GM12878 (cell line): Measurements from ENCODE around the gene CFAP141. TPM values are rescaled to one million over a fixed set of nuclear protein-coding genes. Genes with fewer than 3 reads are reported as not detected.

ENCODE experiments used
- ATAC-seq: fragments of 200-7000 bp; cut with Tn5 transposase; 3 replicates; pipeline ENCODE4 v1.9.1; 2020; ENCODE audit warnings: mild to moderate bottlenecking, moderate library complexity
- BruUV-seq: library from RNA; stranded (reverse); fragments of 400-500 nt; replicated peaks from 2 replicates; lab custom pipeline; 2021; lab: Mats Ljungman, UMichigan
- CTCF ChIA-PET: fragments of 300-600 bp; sonication (Branson Sonifier 250); formaldehyde crosslinking; extraction: SDS; loops from one replicate; lab custom pipeline; 2021; ENCODE audit warnings: inconsistent platforms; lab: Yijun Ruan, JAX
- POLR2A ChIA-PET: fragments of 350-600 bp; formaldehyde crosslinking; extraction: SDS; loops from one replicate; lab custom pipeline; 2021; ENCODE audit warnings: inconsistent platforms; lab: Charles Lee
- RAD21 ChIA-PET: fragments of 300-600 bp; sonication (Branson Sonifier 250); formaldehyde crosslinking; loops from one replicate; lab custom pipeline; 2023; ENCODE audit warnings: antibody characterized with exemption; ENCODE audit not compliant: unreplicated experiment; lab: Charles Lee
- SMC1A ChIA-PET: fragments of 300-600 bp; sonication (Branson Sonifier 250); formaldehyde crosslinking; loops from one replicate; lab custom pipeline; 2023; ENCODE audit not compliant: unreplicated experiment, uncharacterized antibody; lab: Charles Lee
- DNase-seq: peaks from one replicate; pipeline ENCODE4 v3.0.0-alpha.2; 2011; ENCODE audit warnings: low read depth, low spot score
- FAIRE-seq: peaks from 3 replicates; lab custom pipeline; 2011; peaks lifted over from hg19 to GRCh38; lab: Jason Lieb, UNC
- H2AFZ ChIP-seq: 2 replicates; pipeline ENCODE4 v1.6.0; 2011; ENCODE audit warnings: low read depth, low read length, control low read depth; ENCODE audit not compliant: control insufficient read depth
- H3K27ac ChIP-seq: 2 replicates; pipeline ENCODE4 v1.5.1; 2011; ENCODE audit warnings: control low read depth; ENCODE audit not compliant: control insufficient read depth, insufficient read depth
- H3K27me3 ChIP-seq, 2 experiments: replicated peaks in 1 of 2; 2 replicates each; pipeline versions ENCODE4 v1.6.0 to v1.6.1; 2011; ENCODE audit warnings: low read length in 1 of 2; ENCODE audit not compliant: control insufficient read depth in 2 of 2, insufficient read depth in 2 of 2
- H3K36me3 ChIP-seq, 2 experiments: 2 replicates each; pipeline ENCODE4 v1.5.1; 2011; ENCODE audit warnings: low read length in 1 of 2; ENCODE audit not compliant: control insufficient read depth in 2 of 2, insufficient read depth in 2 of 2
- H3K4me1 ChIP-seq: 2 replicates; pipeline ENCODE4 v1.6.1; 2011; ENCODE audit warnings: mild to moderate bottlenecking, low read length, moderate library complexity, mixed read lengths; ENCODE audit not compliant: control insufficient read depth, insufficient read depth
- H3K4me2 ChIP-seq: 2 replicates; pipeline ENCODE4 v1.6.0; 2011; ENCODE audit warnings: control low read depth; ENCODE audit not compliant: control insufficient read depth, insufficient read depth
- H3K4me3 ChIP-seq: fragments of 200-600 bp; sonication (generic); 2 replicates; pipeline ENCODE4 v1.5.1; 2016
- H3K79me2 ChIP-seq: 2 replicates; pipeline ENCODE4 v1.6.0; 2011; ENCODE audit warnings: low read length; ENCODE audit not compliant: control insufficient read depth, insufficient read depth
- H3K9ac ChIP-seq: 2 replicates; pipeline ENCODE4 v1.8.0; 2011; ENCODE audit warnings: low read length, control low read depth, mixed read lengths; ENCODE audit not compliant: control insufficient read depth, insufficient read depth
- H3K9me3 ChIP-seq: replicated peaks from 3 replicates; pipeline ENCODE4 v1.5.1; 2011; ENCODE audit warnings: mild to moderate bottlenecking, low read length; ENCODE audit not compliant: control insufficient read depth, insufficient read depth
- H4K20me1 ChIP-seq: 2 replicates; pipeline ENCODE4 v1.6.0; 2011; ENCODE audit not compliant: control insufficient read depth, insufficient read depth
- CBFB ChIP-seq: IDR thresholded peaks from 2 replicates; pipeline ENCODE4 v1.6.1; 2016; ENCODE audit warnings: antibody characterized with exemption, low read depth
- E2F4 ChIP-seq: IDR thresholded peaks from 2 replicates; pipeline ENCODE4 v1.6.1; 2012; ENCODE audit warnings: low read depth, low read length, improper control_type of control experiment
- E2F8 ChIP-seq: fragments of 450-650 bp; IDR thresholded peaks from 2 replicates; pipeline ENCODE4 v1.6.1; 2018; ENCODE audit warnings: mild to moderate bottlenecking, low read depth, moderate library complexity; ENCODE audit not compliant: partially characterized antibody
- FOS ChIP-seq: IDR thresholded peaks from 3 replicates; pipeline ENCODE4 v1.6.1; 2011; ENCODE audit warnings: borderline replicate concordance; ENCODE audit not compliant: insufficient read length; ENCODE audit errors: extremely low read depth
- KDM1A ChIP-seq: fragments of 200-600 bp; sonication (generic); IDR thresholded peaks from 2 replicates; pipeline ENCODE4 v1.6.1; 2016; ENCODE audit warnings: borderline replicate concordance
- MXI1 ChIP-seq: fragments of 150-350 bp; IDR thresholded peaks from 2 replicates; pipeline ENCODE4 v1.6.1; 2011; ENCODE audit warnings: low read depth, mild to moderate bottlenecking, inconsistent platforms, low read length, improper control_type of control experiment
- PRDM15 ChIP-seq: fragments of 450-650 bp; formaldehyde crosslinking; IDR thresholded peaks from 2 replicates; pipeline ENCODE4 v1.4.0; 2020; ENCODE audit warnings: mild to moderate bottlenecking, moderate library complexity
- SMAD5 ChIP-seq: IDR thresholded peaks from 2 replicates; pipeline ENCODE4 v1.6.1; 2016; ENCODE audit warnings: antibody characterized with exemption, low read depth
- TBL1XR1 ChIP-seq: IDR thresholded peaks from 2 replicates; pipeline ENCODE4 v1.6.1; 2012; ENCODE audit warnings: low read depth, low read length, improper control_type of control experiment
- ZNF384 ChIP-seq: IDR thresholded peaks from 2 replicates; pipeline ENCODE4 v1.6.1; 2012; ENCODE audit warnings: low read depth, mild to moderate bottlenecking, low read length, improper control_type of control experiment, borderline replicate concordance
- ZZZ3 ChIP-seq: IDR thresholded peaks from 2 replicates; pipeline ENCODE4 v1.6.1; 2011; ENCODE audit warnings: low read depth; ENCODE audit not compliant: control insufficient read depth, insufficient read length
- WGBS: methylation state at CpG from one replicate; pipeline ENCODE4 v1.1.6; 2016; ENCODE audit warnings: low lambda C conversion rate; ENCODE audit not compliant: insufficient replicate concordance, insufficient coverage; ENCODE audit errors: missing lambda C conversion rate; 5-methylcytosine and 5-hydroxymethylcytosine counted together
- in situ Hi-C: fragments of 300-500 bp; cut with MboI; formaldehyde crosslinking; loops from 9 replicates; pipeline ENCODE4 v1.14.3; 2018; ENCODE audit warnings: mixed read lengths
- intact Hi-C: fragments of 100-400 bp; cut with micrococcal nuclease; formaldehyde crosslinking; loops from one replicate; pipeline ENCODE4 v1.14.2; 2022; ENCODE audit not compliant: unreplicated experiment
- polyA plus RNA-seq, 11 experiments: library from polyadenylated mRNA; depleted of rRNA in 4 of 11; unstranded in 6 of 11; stranded (reverse) in 5 of 11; fragments of >200 nt; fragmentation: Nextera tagmentation in 4 of 11; fragmentation: Illumina TruSeq in 1 of 11; extraction: Ambion mirVana in 4 of 11; extraction: Trizol in 1 of 11; gene quantifications; 1 replicate in 1 of 11; 2 replicates in 10 of 11; pipeline versions ENCODE4 v1.2.1 to v1.2.3, GENCODE V29; 2011 to 2016; ENCODE audit warnings: inconsistent platforms in 2 of 11, missing spikeins in 2 of 11, low read depth in 1 of 11
- total RNA-seq, 4 experiments: library from RNA; depleted of rRNA in 3 of 4; stranded (reverse); fragments of >200 nt in 3 of 4; fragmentation: Illumina TruSeq in 1 of 4; extraction: Trizol in 1 of 4; gene quantifications; 2 replicates each; pipeline versions ENCODE4 v1.2.1 to v1.2.3, GENCODE V29; 2013 to 2021

Gene CFAP141
- total and polyA plus RNA-seq, 10 of the 15 experiments (the other 5 are each of a cell fraction or from before 2014, with no cell fraction given): not detected

GRCh38 chr1:154240294-154240833 is 34.2 kb upstream of the CFAP141 start (continued):
- TF ChIP-seq ZNF384 (no peak), ZZZ3 (no peak), TBL1XR1 (no peak), KDM1A (no peak), MXI1 (no peak)

GRCh38 chr1:154239491-154239890 is 33.4 kb upstream of the CFAP141 start:
- Histone ChIP-seq H4K20me1 (0 out of 2 replicates have a peak, but pooled peaks cover 2% of the 10 kb centered on the region), H3K27me3 (no peaks in the 10 kb centered on the region), H3K4me1 (no peaks in the 10 kb centered on the region), H3K4me2 (no peak overlapping the region), H3K79me2 (peaks cover 10% of the 10 kb centered on the region), H3K27ac (no peak overlapping the region), H2AFZ (no peak overlapping the region), H3K4me3 (no peak overlapping the region), H3K36me3 (peaks cover 12 to 49% of the 10 kb centered on the region in 2 experiments), H3K9ac (no peak overlapping the region), H3K9me3 (no peaks in the 10 kb centered on the region)
- no peak for DNase-seq
- ChIA-PET SMC1A (interaction anchor here (1.6 kb wide), 1 partner anchor 8 kb away, joined by 4 read pairs; no protein-coding TSS in a partner anchor), POLR2A (interaction anchor here (0.7 to 1.2 kb wide), 3 partner anchors 17 to 247 kb away, joined by 3 to 4 read pairs (median 3); no protein-coding TSS in a partner anchor), CTCF (interaction anchor here (1.0 to 1.8 kb wide), 2 partner anchors 10 to 32 kb away, joined by 3 to 4 read pairs; partner anchors contain the start of gene HAX1), RAD21 (no interaction called here)
- intact Hi-C loops (no loop called here), in situ Hi-C loops (no loop called here)
- ATAC-seq: no peak
- no TSS peak for BruUV-seq
- FAIRE-seq: no peak
- WGBS: 98% methylated on average over 3 of the region's 3 CpGs
- TF ChIP-seq FOS (no peak), PRDM15 (CRISPR knock-in tag) (no peak), CBFB (no peak), SMAD5 (no peak), E2F4 (no peak), E2F8 (no peak)
